ENCODE measurements around the gene ITPR1.

The ITPR1 gene

GRCh38 chr3:4791358-4791757 is 298.2 kb downstream of the ITPR1 start:
- ATAC-seq = no peak
- TF ChIP-seq ZFP30 (CRISPR knock-in tag; IDR thresholded peaks at IDR 0.05) (no peak), ZFP3 (CRISPR knock-in tag; IDR thresholded peaks at IDR 0.05) (no peak), TCF4 (CRISPR knock-in tag; IDR thresholded peaks at IDR 0.05; ENCODE audit: borderline replicate concordance) (no peak), OSR1 (CRISPR knock-in tag; IDR thresholded peaks at IDR 0.05) (no peak), CREB5 (CRISPR knock-in tag; IDR thresholded peaks at IDR 0.05; ENCODE audit: low read depth) (no peak), POU6F1 (CRISPR knock-in tag; IDR thresholded peaks at IDR 0.05; ENCODE audit: borderline replicate concordance, low read depth) (no peak), ZNF70 (CRISPR knock-in tag; IDR thresholded peaks at IDR 0.05) (no peak), ZNF565 (CRISPR knock-in tag; conservative IDR thresholded peaks at IDR 0.05; ENCODE audit: low read depth) (no peak), ZNF8 (CRISPR knock-in tag; IDR thresholded peaks at IDR 0.05) (no peak), RARB (CRISPR knock-in tag; IDR thresholded peaks at IDR 0.05) (no peak), PPARA (CRISPR knock-in tag; IDR thresholded peaks at IDR 0.05; ENCODE audit: borderline replicate concordance) (no peak), CSRNP3 (CRISPR knock-in tag; IDR thresholded peaks at IDR 0.05) (no peak), ARNTL (CRISPR knock-in tag; IDR thresholded peaks at IDR 0.05; ENCODE audit: borderline replicate concordance, low read depth) (no peak), ESRRG (CRISPR knock-in tag; IDR thresholded peaks at IDR 0.05) (no peak), SNAI2 (CRISPR knock-in tag; IDR thresholded peaks at IDR 0.05) (no peak), CSDC2 (CRISPR knock-in tag; IDR thresholded peaks at IDR 0.05) (no peak), GLIS3 (CRISPR knock-in tag; IDR thresholded peaks at IDR 0.05) (no peak), BACH2 (CRISPR knock-in tag; IDR thresholded peaks at IDR 0.05; ENCODE audit: borderline replicate concordance) (no peak), ISL1 (CRISPR knock-in tag; IDR thresholded peaks at IDR 0.05) (no peak)

GRCh38 chr3:4793311-4793710 is 300.2 kb downstream of the ITPR1 start:
- TF ChIP-seq OSR1 (CRISPR knock-in tag; IDR thresholded peaks at IDR 0.05) = no peak
- no peak for TF ChIP-seq TSHZ2 (CRISPR knock-in tag; IDR thresholded peaks at IDR 0.05)
- no peak for TF ChIP-seq ZFP3 (CRISPR knock-in tag; IDR thresholded peaks at IDR 0.05)
- TF ChIP-seq RARB (CRISPR knock-in tag; IDR thresholded peaks at IDR 0.05) = no peak
- no peak for TF ChIP-seq TOX (CRISPR knock-in tag; IDR thresholded peaks at IDR 0.05; ENCODE audit: borderline replicate concordance)
- TF ChIP-seq ZNF565 (CRISPR knock-in tag; conservative IDR thresholded peaks at IDR 0.05; ENCODE audit: low read depth) = no peak
- no peak for TF ChIP-seq TCF4 (CRISPR knock-in tag; IDR thresholded peaks at IDR 0.05; ENCODE audit: borderline replicate concordance)
- no peak for TF ChIP-seq ZC3H10 (CRISPR knock-in tag; IDR thresholded peaks at IDR 0.05)
- no peak for TF ChIP-seq GLIS3 (CRISPR knock-in tag; IDR thresholded peaks at IDR 0.05)
- TF ChIP-seq PPARA (CRISPR knock-in tag; IDR thresholded peaks at IDR 0.05; ENCODE audit: borderline replicate concordance) = no peak
- no peak for TF ChIP-seq ARNTL (CRISPR knock-in tag; IDR thresholded peaks at IDR 0.05; ENCODE audit: borderline replicate concordance, low read depth)
- no peak for TF ChIP-seq CSDC2 (CRISPR knock-in tag; IDR thresholded peaks at IDR 0.05)
- TF ChIP-seq SNAI2 (CRISPR knock-in tag; IDR thresholded peaks at IDR 0.05) = no peak
- TF ChIP-seq POU6F1 (CRISPR knock-in tag; IDR thresholded peaks at IDR 0.05; ENCODE audit: borderline replicate concordance, low read depth) = no peak
- TF ChIP-seq ZFP30 (CRISPR knock-in tag; IDR thresholded peaks at IDR 0.05) = no peak
- no peak for TF ChIP-seq CREB5 (CRISPR knock-in tag; IDR thresholded peaks at IDR 0.05; ENCODE audit: low read depth)
- TF ChIP-seq PATZ1 (CRISPR knock-in tag; IDR thresholded peaks at IDR 0.05; ENCODE audit: borderline replicate concordance) = no peak
- TF ChIP-seq CSRNP3 (CRISPR knock-in tag; IDR thresholded peaks at IDR 0.05) = no peak
- no peak for TF ChIP-seq ZNF70 (CRISPR knock-in tag; IDR thresholded peaks at IDR 0.05)
- no peak for ATAC-seq

All from SK-N-SH treated with all-trans-retinoic acid at 6 μM for 48 hours (cell line).